Activated naive CD8-positive, alpha-beta T cell treated with anti-CD3 and anti-CD28 coated beads for 36 hours (primary cell): Measurements from ENCODE around the gene C15orf62. TPM values are rescaled to one million over a fixed set of nuclear protein-coding genes. Genes with fewer than 3 reads are reported as not detected.

Source experiments
- DNase-seq: peaks from one replicate; pipeline ENCODE4 v3.0.0; 2021
- H3K27ac Mint-ChIP-seq: one replicate; pipeline ENCODE4 v1.8.0; 2022; ENCODE audit warnings: mild to moderate bottlenecking, moderate library complexity, mixed read lengths
- H3K27me3 Mint-ChIP-seq: one replicate; pipeline ENCODE4 v1.8.0; 2022; ENCODE audit warnings: mild to moderate bottlenecking, mixed read lengths
- H3K36me3 Mint-ChIP-seq: one replicate; pipeline ENCODE4 v1.8.0; 2021; ENCODE audit warnings: mild to moderate bottlenecking, mixed read lengths
- H3K4me1 Mint-ChIP-seq: one replicate; pipeline ENCODE4 v1.8.0; 2021; ENCODE audit warnings: mixed read lengths
- H3K4me3 Mint-ChIP-seq: one replicate; pipeline ENCODE4 v1.8.0; 2022; ENCODE audit warnings: mild to moderate bottlenecking, moderate library complexity, mixed read lengths
- H3K9me3 Mint-ChIP-seq: one replicate; pipeline ENCODE4 v1.8.0; 2022; ENCODE audit warnings: mixed read lengths
- total RNA-seq, 2 experiments: library from RNA; stranded (reverse); gene quantifications; one replicate each; pipeline ENCODE4 v1.2.3, GENCODE V29; 2021

C15orf62 gene
- total RNA-seq, 2 experiments from 2014 or later = 0.43 to 0.50 TPM

- Mint-ChIP-seq H3K4me1 (peaks cover 35% of the 10 kb centered on the region), H3K27ac (no peak overlapping the region), H3K9me3 (no peaks in the 10 kb centered on the region), H3K36me3 (peaks cover 5% of the 10 kb centered on the region), H3K27me3 (no peaks in the 10 kb centered on the region), H3K4me3 (no peak overlapping the region)
- DNase-seq = no peak
Observed at GRCh38 chr15:40785814-40786213, 16.0 kb downstream of the C15orf62 start.

- Mint-ChIP-seq H3K36me3 (peaks cover 4% of the 10 kb centered on the region), H3K4me3 (peak overlapping the region; percentile 29), H3K9me3 (no peaks in the 10 kb centered on the region), H3K4me1 (peaks cover 37% of the 10 kb centered on the region), H3K27me3 (no peaks in the 10 kb centered on the region), H3K27ac (peak overlapping the region; percentile 46)
- peak; percentile 69 for DNase-seq
Observed at GRCh38 chr15:40787344-40787841, 17.6 kb downstream of the C15orf62 start.

- Mint-ChIP-seq H3K9me3 (no peaks in the 10 kb centered on the region), H3K4me3 (no peak overlapping the region), H3K4me1 (peaks cover 37% of the 10 kb centered on the region), H3K27me3 (no peaks in the 10 kb centered on the region), H3K27ac (peak overlapping the region; percentile 46), H3K36me3 (peaks cover 2% of the 10 kb centered on the region)
- DNase-seq = no peak
Observed at GRCh38 chr15:40787991-40788390, 18.2 kb downstream of the C15orf62 start.

GRCh38 chr15:40789119-40789518 is 19.3 kb downstream of the C15orf62 start:
- no peak overlapping the region for H3K4me3 Mint-ChIP-seq
- H3K36me3 Mint-ChIP-seq = peaks cover 2% of the 10 kb centered on the region
- no peaks in the 10 kb centered on the region for H3K27me3 Mint-ChIP-seq
- peaks cover 48% of the 10 kb centered on the region for H3K4me1 Mint-ChIP-seq
- no peak for DNase-seq
- H3K9me3 Mint-ChIP-seq = no peaks in the 10 kb centered on the region
- H3K27ac Mint-ChIP-seq = no peak overlapping the region

GRCh38 chr15:40789999-40790398 is 20.2 kb downstream of the C15orf62 start:
- Mint-ChIP-seq H3K36me3 (peaks cover 2% of the 10 kb centered on the region), H3K27me3 (no peaks in the 10 kb centered on the region), H3K9me3 (no peaks in the 10 kb centered on the region), H3K4me1 (peaks cover 48% of the 10 kb centered on the region), H3K27ac (no peak overlapping the region), H3K4me3 (no peak overlapping the region)
- DNase-seq = no peak

GRCh38 chr15:40790718-40791117 is 20.9 kb downstream of the C15orf62 start:
- no peak for DNase-seq
- no peak overlapping the region for H3K4me3 Mint-ChIP-seq
- peaks cover 2% of the 10 kb centered on the region for H3K36me3 Mint-ChIP-seq
- H3K4me1 Mint-ChIP-seq = peaks cover 48% of the 10 kb centered on the region
- H3K27ac Mint-ChIP-seq = no peak overlapping the region
- H3K27me3 Mint-ChIP-seq = no peaks in the 10 kb centered on the region
- H3K9me3 Mint-ChIP-seq = no peaks in the 10 kb centered on the region

GRCh38 chr15:40792394-40792793 is 22.6 kb downstream of the C15orf62 start:
- Mint-ChIP-seq H3K4me3 (no peak overlapping the region), H3K9me3 (no peaks in the 10 kb centered on the region), H3K36me3 (peaks cover 2% of the 10 kb centered on the region), H3K27me3 (no peaks in the 10 kb centered on the region), H3K27ac (no peak overlapping the region), H3K4me1 (peaks cover 34% of the 10 kb centered on the region)
- no peak for DNase-seq

GRCh38 chr15:40793216-40793989 is 23.6 kb downstream of the C15orf62 start:
- no peak overlapping the region for H3K27ac Mint-ChIP-seq
- H3K4me1 Mint-ChIP-seq = peaks cover 32% of the 10 kb centered on the region
- no peaks in the 10 kb centered on the region for H3K27me3 Mint-ChIP-seq
- peaks cover 10% of the 10 kb centered on the region for H3K36me3 Mint-ChIP-seq
- DNase-seq = no peak
- no peaks in the 10 kb centered on the region for H3K9me3 Mint-ChIP-seq
- no peak overlapping the region for H3K4me3 Mint-ChIP-seq

- H3K9me3 Mint-ChIP-seq = no peaks in the 10 kb centered on the region
- no peaks in the 10 kb centered on the region for H3K27me3 Mint-ChIP-seq
- no peak overlapping the region for H3K27ac Mint-ChIP-seq
- peaks cover 13% of the 10 kb centered on the region for H3K36me3 Mint-ChIP-seq
- no peak overlapping the region for H3K4me3 Mint-ChIP-seq
- DNase-seq = no peak
- peaks cover 30% of the 10 kb centered on the region for H3K4me1 Mint-ChIP-seq
Observed at GRCh38 chr15:40796041-40796440, 26.3 kb downstream of the C15orf62 start.

GRCh38 chr15:40796512-40796911 is 26.7 kb downstream of the C15orf62 start:
- Mint-ChIP-seq H3K27me3 (no peaks in the 10 kb centered on the region), H3K4me1 (peaks cover 33% of the 10 kb centered on the region), H3K4me3 (no peak overlapping the region), H3K36me3 (peaks cover 15% of the 10 kb centered on the region), H3K9me3 (no peaks in the 10 kb centered on the region), H3K27ac (no peak overlapping the region)
- DNase-seq = no peak

GRCh38 chr15:40799523-40799922 is 29.7 kb downstream of the C15orf62 start:
- Mint-ChIP-seq H3K4me1 (peaks cover 24% of the 10 kb centered on the region), H3K36me3 (peaks cover 19% of the 10 kb centered on the region), H3K27me3 (no peaks in the 10 kb centered on the region), H3K4me3 (no peak overlapping the region), H3K9me3 (no peaks in the 10 kb centered on the region), H3K27ac (no peak overlapping the region)
- DNase-seq = no peak

GRCh38 chr15:40803076-40803475 is 33.3 kb downstream of the C15orf62 start:
- Mint-ChIP-seq H3K4me3 (no peak overlapping the region), H3K9me3 (no peaks in the 10 kb centered on the region), H3K27me3 (no peaks in the 10 kb centered on the region), H3K4me1 (peaks cover 28% of the 10 kb centered on the region), H3K27ac (no peak overlapping the region), H3K36me3 (peaks cover 19% of the 10 kb centered on the region)
- no peak for DNase-seq

GRCh38 chr15:40803688-40804087 is 33.9 kb downstream of the C15orf62 start:
- H3K4me1 Mint-ChIP-seq = peaks cover 25% of the 10 kb centered on the region
- no peak for DNase-seq
- peaks cover 13% of the 10 kb centered on the region for H3K36me3 Mint-ChIP-seq
- no peaks in the 10 kb centered on the region for H3K27me3 Mint-ChIP-seq
- H3K4me3 Mint-ChIP-seq = no peak overlapping the region
- no peak overlapping the region for H3K27ac Mint-ChIP-seq
- no peaks in the 10 kb centered on the region for H3K9me3 Mint-ChIP-seq

- Mint-ChIP-seq H3K36me3 (peaks cover 10% of the 10 kb centered on the region), H3K27ac (peak overlapping the region; percentile 98)
Observed at GRCh38 chr15:40806672-40807027, 36.9 kb downstream of the C15orf62 start.

GRCh38 chr15:40807028-40807887 is 37.5 kb downstream of the C15orf62 start, which contains the start of the genes DNAJC17 and ZFYVE19:
Gene DNAJC17 (minus strand): TSS chr15:40807473. CDS start chr15:40807446, 27 bp downstream.
Gene ZFYVE19 (plus strand): TSS chr15:40807089. CDS start chr15:40807590, 501 bp downstream.
- Mint-ChIP-seq H3K27ac (peak within 1 kb of the TSS; percentile 98), H3K36me3 (peaks cover 7% of the 10 kb centered on the region), H3K4me3 (peak within 1 kb of the TSS; percentile 94), H3K4me1 (peaks cover 21% of the 10 kb centered on the region), H3K9me3 (no peaks in the 10 kb centered on the region), H3K27me3 (no peaks in the 10 kb centered on the region)
- peak; percentile 95 for DNase-seq

More at GRCh38 chr15:40806672-40807027, 36.9 kb downstream of the C15orf62 start:
- Mint-ChIP-seq H3K27me3 (no peaks in the 10 kb centered on the region), H3K9me3 (no peaks in the 10 kb centered on the region), H3K4me1 (peaks cover 24% of the 10 kb centered on the region), H3K4me3 (peak overlapping the region; percentile 94)
- no peak for DNase-seq
